GM19043 (cell line): ENCODE results near the gene CIITA.
"Not testable (repeated sequence)": the region's sequence is repeated elsewhere in the genome, so short reads cannot be mapped to it uniquely, and the experiment has no call there.

ENCODE experiments used
- ATAC-seq: cut with Tn5 transposase; IDR thresholded peaks from one replicate; pipeline ENCODE4 v1.9.1; 2021; ENCODE audit warnings: low read depth; ENCODE audit not compliant: unreplicated experiment

The CIITA gene

DNA sequence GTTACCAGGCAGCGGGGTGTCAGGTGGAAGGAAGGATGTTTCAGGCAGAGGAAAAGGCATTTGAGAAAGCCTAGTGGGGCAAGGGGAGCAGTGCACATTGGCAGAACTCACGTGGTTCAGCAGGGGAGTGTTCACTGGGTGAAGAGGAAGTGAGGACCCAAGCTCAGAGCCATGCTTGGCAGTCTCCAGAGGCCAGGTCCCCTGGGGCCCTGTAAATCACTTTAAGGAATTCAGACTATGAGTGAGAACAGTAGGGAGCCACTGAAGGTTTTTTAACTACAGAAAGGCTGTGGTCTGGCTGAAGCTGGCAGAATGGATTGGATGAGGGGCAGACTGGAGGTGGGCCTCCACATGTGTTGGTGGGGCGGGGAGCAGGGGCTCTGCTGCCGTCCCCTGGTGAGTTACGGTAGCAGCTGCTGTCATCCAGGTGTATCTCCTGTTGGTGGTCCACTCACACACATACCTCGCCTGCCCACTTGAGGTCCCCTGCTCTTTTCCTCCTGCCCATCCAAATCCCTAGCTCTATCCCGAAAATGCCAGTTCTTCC is 72.5 kb downstream of the CIITA start:
- ATAC-seq = peak; percentile 78

DNA sequence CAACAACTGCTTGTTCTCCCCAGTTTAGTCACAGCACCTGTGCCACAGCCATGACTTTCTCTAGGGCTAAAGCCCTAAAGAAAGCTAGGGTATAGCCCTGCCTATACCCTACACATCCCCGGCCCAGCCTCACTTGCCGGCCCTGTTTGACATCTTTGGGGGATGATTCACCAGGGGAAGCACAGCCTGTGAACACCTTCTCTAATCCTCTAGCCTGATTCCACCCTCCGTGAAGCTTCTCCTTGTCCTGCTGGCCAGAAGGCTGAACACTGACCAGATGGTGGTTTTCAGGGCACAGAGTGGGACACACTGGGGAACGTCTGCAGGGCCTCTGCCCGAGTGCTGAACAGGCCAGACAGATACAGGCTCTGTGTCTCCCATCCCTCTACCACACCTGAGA is 73.4 kb downstream of the CIITA start:
- ATAC-seq = no peak

DNA sequence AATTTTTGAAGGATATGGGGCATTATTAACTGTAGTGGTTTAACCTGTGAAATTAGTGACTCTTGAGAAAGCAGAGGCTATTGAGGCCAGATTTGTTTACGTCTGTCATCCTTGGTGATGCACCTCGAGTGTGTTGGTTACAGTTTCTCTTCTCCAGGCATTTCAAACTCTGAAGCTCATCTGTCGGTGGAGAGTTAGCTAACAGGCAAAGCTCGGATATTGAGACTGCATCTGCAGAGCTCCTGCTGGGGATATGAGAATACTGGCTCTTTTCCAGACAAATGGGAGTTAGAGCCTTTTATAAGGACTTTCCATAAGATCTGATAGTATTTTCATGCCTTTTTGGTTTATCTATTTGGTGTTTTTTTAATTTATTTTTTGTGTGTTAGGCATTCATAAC is 74.0 kb downstream of the CIITA start:
- no peak for ATAC-seq

- no peak for ATAC-seq
Observed at GRCh38 chr16:10954903-10955302, 77.9 kb downstream of the CIITA start.

DNA sequence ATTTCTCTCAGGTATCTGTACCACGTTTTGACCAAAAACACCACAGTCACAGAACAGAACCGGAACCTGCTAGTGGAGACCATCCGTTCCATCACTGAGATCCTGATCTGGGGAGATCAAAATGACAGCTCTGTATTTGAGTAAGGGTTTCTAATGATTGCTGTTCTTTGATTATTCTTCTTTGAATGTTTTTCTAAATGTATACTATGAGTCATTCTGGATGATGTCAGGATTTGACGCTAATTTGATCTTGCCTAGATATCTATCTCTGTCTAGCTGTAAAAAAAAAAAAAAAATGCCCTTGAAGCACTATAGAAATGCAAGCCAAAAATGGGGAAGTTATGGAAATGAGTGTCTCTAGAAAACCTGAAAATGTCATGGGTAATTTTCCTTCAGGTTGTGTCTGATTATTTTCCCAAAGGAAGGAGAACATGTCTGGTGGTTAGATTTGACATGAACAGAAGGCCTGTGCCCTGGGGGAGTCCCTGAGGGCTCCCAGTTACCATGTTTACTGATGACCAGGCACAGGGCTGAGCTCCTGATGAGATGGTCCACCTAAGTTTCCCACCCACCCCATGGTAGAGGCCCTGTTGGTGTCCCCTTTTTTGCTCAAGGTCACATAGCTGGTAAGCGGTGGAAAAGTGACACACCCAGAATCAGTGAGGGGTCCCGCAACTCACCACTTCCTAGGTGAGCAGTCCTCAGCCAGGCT is 80.9 kb downstream of the CIITA start:
- ATAC-seq = no peak

DNA sequence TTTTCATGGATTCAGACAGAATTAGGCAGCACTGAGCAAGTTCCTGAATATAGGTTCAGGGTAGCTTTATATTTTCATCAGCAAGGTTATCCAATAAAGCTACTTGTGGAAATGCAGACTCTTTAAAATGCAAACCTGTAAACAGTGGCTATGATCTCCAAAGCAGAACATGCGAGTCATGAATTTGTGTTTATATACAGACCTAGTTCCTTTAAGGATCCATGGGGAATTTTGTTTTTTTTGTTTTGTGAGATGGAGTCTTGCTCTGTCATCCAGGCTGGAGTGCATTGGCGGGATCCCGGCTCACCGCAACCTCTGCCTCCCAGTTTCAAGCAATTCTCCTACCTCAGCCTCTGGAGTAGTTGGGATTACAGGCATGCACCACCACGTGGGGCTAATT is 82.2 kb downstream of the CIITA start:
- ATAC-seq = no peak

DNA sequence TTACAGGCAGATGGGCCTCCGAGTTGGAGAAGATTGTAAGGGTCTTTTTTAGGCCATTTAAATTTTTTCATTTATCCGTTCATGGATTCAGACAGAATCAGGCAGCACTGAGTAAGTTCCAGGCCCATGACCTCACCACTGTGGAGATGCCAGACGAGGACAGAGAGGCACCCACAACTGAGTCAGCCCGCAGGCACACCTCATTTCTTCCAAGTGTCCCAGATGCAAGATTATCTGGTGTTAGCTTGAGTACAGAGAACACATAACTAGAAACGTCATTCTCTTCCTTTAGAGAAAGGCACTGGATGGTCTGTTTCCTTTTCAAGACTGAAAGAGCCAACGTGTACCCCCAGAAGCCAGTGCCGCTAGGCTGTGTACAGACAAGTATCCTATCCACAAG is 84.2 kb downstream of the CIITA start:
- no peak for ATAC-seq

DNA sequence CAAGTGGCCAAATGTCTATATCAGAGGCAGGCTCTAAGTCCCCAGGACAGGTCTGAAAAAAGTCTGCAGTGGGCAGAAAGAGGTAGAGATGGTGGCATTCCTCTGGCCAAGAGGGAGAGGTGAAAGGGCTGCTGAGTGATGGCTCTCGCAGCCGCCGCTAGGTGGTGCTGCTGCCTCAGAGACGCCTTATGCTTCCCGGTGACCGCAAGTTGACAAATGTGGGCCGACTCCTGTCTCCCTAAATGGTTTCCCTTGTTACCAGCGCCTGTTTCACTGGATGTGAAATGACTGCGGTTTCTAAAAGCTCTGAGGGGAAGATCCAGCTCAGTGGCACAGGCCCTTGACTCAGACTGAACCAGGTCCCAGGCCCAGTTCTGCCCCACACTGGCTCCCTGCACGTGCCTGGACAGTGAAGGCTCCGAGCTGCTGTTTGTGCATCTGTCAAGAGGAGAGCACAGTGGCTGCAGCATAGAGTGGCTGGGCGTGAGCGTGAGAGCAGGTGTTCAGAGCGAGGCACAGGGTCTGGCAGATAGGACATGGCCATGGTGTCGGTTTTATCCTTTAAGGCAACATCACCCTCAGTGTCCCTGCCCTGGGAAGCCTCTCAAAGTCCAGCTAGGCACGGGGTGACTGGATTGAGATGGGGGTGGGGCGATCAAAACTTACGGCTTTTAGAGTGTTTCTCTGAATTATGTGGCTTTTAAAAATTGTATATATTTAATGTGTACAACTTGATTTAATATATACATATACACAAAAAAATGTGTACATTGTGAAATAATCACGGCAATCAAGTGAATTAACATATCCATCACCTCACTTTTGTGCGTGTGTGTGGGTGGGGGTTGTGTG is 87.3 kb downstream of the CIITA start:
- no peak for ATAC-seq

DNA sequence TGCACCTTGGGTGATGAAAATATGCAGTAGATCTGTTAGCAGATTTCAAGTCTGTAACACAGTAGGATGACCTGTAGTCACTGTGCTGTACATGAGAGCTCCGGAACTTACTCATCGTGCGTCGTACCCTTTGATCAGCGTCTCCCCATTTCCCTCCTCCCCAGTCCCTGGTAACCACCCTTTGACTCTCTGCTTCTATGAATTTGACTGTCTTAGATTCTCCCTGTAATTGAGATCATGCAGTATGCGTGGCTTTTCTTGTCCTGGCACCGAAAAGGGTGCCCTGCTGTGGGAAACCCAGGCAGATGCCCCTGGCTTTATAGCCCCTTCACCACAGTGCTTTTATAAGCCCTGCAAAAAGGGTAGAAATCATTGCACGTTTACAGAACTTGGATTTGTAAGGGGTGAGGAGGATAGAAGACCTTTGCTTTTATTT is 87.9 kb downstream of the CIITA start:
- ATAC-seq = no peak

DNA sequence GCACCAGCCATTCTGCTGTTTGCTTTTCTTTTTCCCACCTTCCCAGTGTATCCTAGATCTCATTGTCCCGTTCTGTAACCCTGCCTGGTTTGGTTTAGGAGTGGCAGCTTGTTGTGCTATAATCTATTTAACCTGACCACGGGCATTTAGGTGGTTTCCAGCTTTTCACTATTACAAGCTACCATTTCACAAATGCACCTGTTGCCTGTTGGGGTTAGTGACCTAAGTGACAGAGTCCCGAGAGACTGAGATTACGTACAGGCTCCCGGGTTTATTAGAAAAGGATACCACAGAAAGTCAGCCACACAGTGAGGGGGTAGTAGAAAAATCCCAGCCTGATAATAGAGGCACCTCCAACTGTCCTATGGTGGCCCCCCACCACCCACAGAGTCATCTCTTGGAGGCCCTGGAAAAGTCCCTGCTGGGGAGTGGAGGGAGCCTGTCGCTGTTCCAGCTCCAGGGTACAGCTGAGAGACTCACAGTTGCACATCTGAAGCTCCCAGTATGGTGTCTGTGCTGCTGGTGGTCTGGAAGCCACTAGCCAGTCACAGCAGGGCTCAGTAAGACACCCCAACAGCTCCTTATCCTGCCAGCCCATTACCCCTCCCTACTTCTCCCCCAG is 88.5 kb downstream of the CIITA start:
- peak; percentile 73 for ATAC-seq

- ATAC-seq = no peak
Observed at GRCh38 chr16:10966129-10966528, 89.1 kb downstream of the CIITA start.

- not testable (repeated sequence) for ATAC-seq
Observed at GRCh38 chr16:10966559-10966958, 89.6 kb downstream of the CIITA start.

- ATAC-seq = no peak
Observed at GRCh38 chr16:10967986-10968385, 91.0 kb downstream of the CIITA start.

GRCh38 chr16:10968498-10968897 is 91.5 kb downstream of the CIITA start:
- ATAC-seq = no peak

DNA sequence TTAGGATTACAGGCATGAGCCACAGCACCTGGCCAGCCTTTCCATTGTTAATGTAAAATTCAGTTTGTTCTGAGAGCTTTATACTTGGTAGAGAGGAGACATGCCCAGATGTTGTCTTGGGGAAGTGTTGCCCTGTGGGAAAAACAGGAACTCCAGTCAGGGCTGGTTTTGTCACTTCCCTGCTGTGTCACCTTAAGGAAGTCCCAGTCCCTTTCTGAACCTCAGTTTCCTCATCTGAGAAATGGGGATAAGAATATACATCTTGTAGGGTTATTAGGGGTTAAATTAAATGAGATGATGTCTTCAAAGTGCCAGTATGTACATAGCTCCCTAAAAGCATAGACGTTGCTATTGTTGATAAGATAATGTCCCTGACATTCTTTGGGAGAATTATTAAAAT is 92.6 kb downstream of the CIITA start:
- no peak for ATAC-seq

- no peak for ATAC-seq
Observed at GRCh38 chr16:10970065-10970464, 93.1 kb downstream of the CIITA start.

DNA sequence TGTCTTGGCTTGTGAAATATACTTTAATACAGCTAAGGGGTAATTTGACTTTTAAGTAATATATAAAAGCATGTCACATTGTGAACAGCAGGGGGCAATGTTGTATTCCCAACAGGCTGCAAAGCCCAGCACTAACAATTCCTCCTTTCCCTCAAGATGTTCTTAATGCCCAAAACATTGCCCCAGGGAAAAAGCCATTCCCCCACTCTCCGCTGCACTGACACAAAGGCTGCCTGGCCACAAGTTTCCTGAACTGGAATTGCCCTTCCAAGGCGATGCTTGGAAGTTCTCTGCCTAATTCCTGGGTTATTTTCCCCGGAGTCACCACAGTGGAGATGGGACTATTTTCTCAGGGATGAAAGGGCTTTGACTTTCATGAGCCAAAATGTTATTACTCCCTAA is 94.6 kb downstream of the CIITA start:
- no peak for ATAC-seq

- ATAC-seq = no peak
Observed at GRCh38 chr16:10972108-10972818, 95.3 kb downstream of the CIITA start.

DNA sequence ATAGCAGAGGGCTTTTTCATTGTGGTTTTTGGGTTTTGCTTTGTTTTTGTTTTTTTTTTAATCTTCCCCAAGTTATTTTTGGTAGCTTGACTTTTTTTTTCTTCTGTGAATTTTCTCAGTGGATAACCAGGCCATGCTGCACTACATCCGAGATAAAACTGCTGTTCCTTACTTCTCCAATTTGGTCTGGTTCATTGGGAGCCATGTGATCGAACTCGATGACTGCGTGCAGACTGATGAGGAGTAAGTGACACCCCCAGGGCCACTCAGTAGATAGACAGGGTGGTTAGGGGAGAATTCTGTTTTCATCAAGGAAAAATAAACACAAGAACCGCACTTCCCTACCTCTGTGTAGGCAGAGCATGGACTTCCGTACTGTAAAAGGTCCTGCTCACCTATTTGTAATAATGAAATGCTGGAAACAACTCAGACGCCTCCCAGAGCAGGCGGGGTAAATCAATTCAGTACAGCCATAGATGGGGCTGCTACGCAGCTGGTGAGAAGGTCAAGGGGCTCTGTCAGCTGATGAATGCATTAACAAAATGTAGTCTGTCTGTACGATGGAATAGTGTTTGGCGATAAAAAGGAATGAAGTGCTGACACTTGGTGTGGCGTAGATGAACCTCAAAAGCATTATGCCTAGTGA is 95.9 kb downstream of the CIITA start:
- no peak for ATAC-seq

- no peak for ATAC-seq
Observed at GRCh38 chr16:10976634-10977033, 99.6 kb downstream of the CIITA start.
